HL-60 (cell line): ENCODE results near the gene LRP5.

Experiments used
- CTCF ChIP-seq: IDR thresholded peaks from one replicate; pipeline ENCODE4 v1.5.1; 2011; ENCODE audit warnings: low read length, control low read depth, inconsistent platforms; ENCODE audit not compliant: insufficient read depth
- GABPA ChIP-seq: IDR thresholded peaks from 2 replicates; pipeline ENCODE4 v1.6.1; 2012; ENCODE audit warnings: low read depth
- POLR2AphosphoS5 ChIP-seq: IDR thresholded peaks from 2 replicates; pipeline ENCODE4 v1.6.1; 2012; ENCODE audit warnings: low read depth
- REST ChIP-seq: IDR thresholded peaks from 2 replicates; pipeline ENCODE4 v1.6.1; 2012; ENCODE audit warnings: low read depth; ENCODE audit not compliant: insufficient replicate concordance

- no peak for TF ChIP-seq POLR2AphosphoS5
- TF ChIP-seq CTCF: no peak
- TF ChIP-seq REST: no peak
- no peak for TF ChIP-seq GABPA
Observed at GRCh38 chr11:68357568-68357967, 45.2 kb downstream of the LRP5 start.
